ENCODE results near the gene DIRAS3. TPM values are rescaled to one million over a fixed set of nuclear protein-coding genes. Genes with fewer than 3 reads are reported as not detected.

Gene DIRAS3
- total RNA-seq, 4 donors from 2014 or later = 0.57 to 1.3 (median 0.86) TPM

Other genes with a start within 250 kb of the DIRAS3 start
- gene GNG12, start 217.2 kb downstream of the DIRAS3 start, total RNA-seq = 100 to 1,000 TPM in 1 of 4 donors, 10 to 100 TPM in 3; 65.4 to 104 (median 89.9) TPM
- gene WLS, start 181.9 kb upstream of the DIRAS3 start, total RNA-seq = 10 to 100 TPM; 30.4 to 87.8 (median 60.0) TPM

Data from esophagus squamous epithelium (tissue), 4 donors.